Measurements from ENCODE around the gene TBC1D3B. TPM values are rescaled to one million over a fixed set of nuclear protein-coding genes. Genes with fewer than 3 reads are reported as not detected.
"Not testable (repeated sequence)": the region's sequence is repeated elsewhere in the genome, so short reads cannot be mapped to it uniquely, and the experiment has no call there.

TBC1D3B gene
- total and polyA plus RNA-seq, 7 donors: 1.1 to 5.0 (median 2.7) TPM; not detected in 2

- Histone ChIP-seq H3K27ac (no peak overlapping the region), H3K4me3 (no peak overlapping the region), H3K9me3 (no peaks in the 10 kb centered on the region), H3K27me3 (no peaks in the 10 kb centered on the region), H3K4me1 (no peaks in the 10 kb centered on the region), H3K36me3 (no peaks in the 10 kb centered on the region)
- TF ChIP-seq CTCF (IDR thresholded peaks at IDR 0.05): no peak
- TF ChIP-seq EP300 (IDR thresholded peaks at IDR 0.05): no peak
- no peak for TF ChIP-seq POLR2AphosphoS5 (IDR thresholded peaks at IDR 0.05)
- TF ChIP-seq POLR2A (IDR thresholded peaks at IDR 0.05): no peak
- intact Hi-C loops (cut with DNase I): no loop called here
- 78 to 85% methylated on average over 4 of the region's 4 CpGs for WGBS, 2 donors
- DNase-seq: no peak
Measured at GRCh38 chr17:36205637-36206485, 29.4 kb upstream of the TBC1D3B start.

- no peak for TF ChIP-seq EP300 (IDR thresholded peaks at IDR 0.05)
- TF ChIP-seq POLR2AphosphoS5 (IDR thresholded peaks at IDR 0.05): no peak
- no peak for TF ChIP-seq POLR2A (IDR thresholded peaks at IDR 0.05)
- no peak for TF ChIP-seq CTCF (IDR thresholded peaks at IDR 0.05)
Measured at GRCh38 chr17:36204724-36205500, 28.5 kb upstream of the TBC1D3B start.

GRCh38 chr17:36203335-36203734, 26.9 kb upstream of the TBC1D3B start:
- Histone ChIP-seq H3K27me3 (peaks cover 0 to 3% (median 0%) of the 10 kb centered on the region in 3 donors), H3K36me3 (no peaks in the 10 kb centered on the region), H3K9me3 (no peaks in the 10 kb centered on the region), H3K4me1 (no peaks in the 10 kb centered on the region), H3K4me3 (no peak overlapping the region), H3K27ac (no peak overlapping the region)
- no peak for DNase-seq
- intact Hi-C loops (cut with DNase I): no loop called here
- TF ChIP-seq POLR2A (IDR thresholded peaks at IDR 0.05) (no peak), POLR2AphosphoS5 (IDR thresholded peaks at IDR 0.05) (no peak), CTCF (IDR thresholded peaks at IDR 0.05) (no peak), EP300 (IDR thresholded peaks at IDR 0.05) (no peak)
- WGBS, 2 donors: 78 to 91% methylated on average over 3 of the region's 3 CpGs

More at GRCh38 chr17:36204724-36205500, 28.5 kb upstream of the TBC1D3B start:
- DNase-seq: no peak
- Histone ChIP-seq H3K4me3 (no peak overlapping the region), H3K9me3 (no peaks in the 10 kb centered on the region), H3K27me3 (peaks cover 0 to 3% (median 0%) of the 10 kb centered on the region in 3 donors), H3K36me3 (no peaks in the 10 kb centered on the region), H3K27ac (no peak overlapping the region), H3K4me1 (no peaks in the 10 kb centered on the region)
- WGBS, 2 donors: 81 to 88% methylated on average over 7 of the region's 7 CpGs
- intact Hi-C loops (cut with DNase I): no loop called here

- DNase-seq; H3K4me3 ChIP-seq; H3K4me1 ChIP-seq; H3K36me3 ChIP-seq; H3K9me3 ChIP-seq; intact Hi-C loops (cut with DNase I); H3K27ac ChIP-seq: not testable (repeated sequence)
- 76 to 92% methylated on average over 8 of the region's 8 CpGs for WGBS, 2 donors
- H3K27me3 ChIP-seq: peaks cover 0 to 11% (median 2%) of the 10 kb centered on the region in 3 donors
Measured at GRCh38 chr17:36201506-36201905, 25.1 kb upstream of the TBC1D3B start.

- H3K36me3 ChIP-seq; H3K4me1 ChIP-seq; DNase-seq; H3K4me3 ChIP-seq; H3K27ac ChIP-seq; H3K9me3 ChIP-seq; intact Hi-C loops (cut with DNase I): not testable (repeated sequence)
- H3K27me3 ChIP-seq: peaks cover 0 to 15% (median 5%) of the 10 kb centered on the region in 3 donors
- 88 to 97% methylated on average over 4 of the region's 4 CpGs for WGBS, 2 donors
Measured at GRCh38 chr17:36201102-36201501, 24.7 kb upstream of the TBC1D3B start.
